GM23248 (cell line): ENCODE results near the gene GPR17.

Source experiments
- EZH2 ChIP-seq: fragments of 200-600 bp; sonication (generic); IDR thresholded peaks from 2 replicates; pipeline ENCODE4 v1.6.1; 2018; ENCODE audit warnings: antibody characterized with exemption, mild to moderate bottlenecking; ENCODE audit not compliant: insufficient read depth, poor library complexity, severe bottlenecking
- EZH2phosphoT487 ChIP-seq: fragments of 200-600 bp; sonication (generic); IDR thresholded peaks from 2 replicates; pipeline ENCODE4 v1.6.1; 2018; ENCODE audit warnings: antibody characterized with exemption, moderate library complexity, mild to moderate bottlenecking, low read depth; ENCODE audit not compliant: insufficient read depth

GRCh38 chr2:127688405-127688804 is 42.5 kb downstream of the GPR17 start:
- TF ChIP-seq EZH2 = no peak
- no peak for TF ChIP-seq EZH2phosphoT487
